ENCODE data around the gene DPP6. TPM values are rescaled to one million over a fixed set of nuclear protein-coding genes. Genes with fewer than 3 reads are reported as not detected.

The DPP6 gene
- total RNA-seq, 1 donor from 2014 or later: not detected

DNA sequence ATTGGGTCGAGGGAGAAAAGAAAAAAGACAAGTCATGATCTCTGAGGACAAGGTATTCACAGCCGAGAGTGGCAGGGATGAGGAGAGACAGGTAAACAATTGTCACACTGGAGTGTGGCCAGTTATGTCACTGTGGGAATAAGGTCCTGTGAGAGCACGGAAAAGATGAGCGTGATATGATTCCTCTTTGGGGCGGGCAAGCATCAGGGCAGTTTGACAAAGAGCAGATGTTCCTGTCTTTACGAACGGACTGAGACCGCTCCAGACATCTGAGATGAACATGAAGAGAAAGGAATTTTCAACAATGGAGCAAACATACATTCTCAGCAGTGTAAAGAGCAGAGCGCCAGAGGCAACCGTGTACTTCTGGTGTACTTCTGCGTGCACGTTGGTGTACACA, 278.1 kb downstream of the DPP6 start:
- no peak for DNase-seq (ENCODE audit: extremely low read depth, low read depth, low spot score)

- no peak for DNase-seq (ENCODE audit: extremely low read depth, low read depth, low spot score)
Observed at GRCh38 chr7:154332811-154333580, 280.8 kb downstream of the DPP6 start.

GRCh38 chr7:154336295-154336694, 284.1 kb downstream of the DPP6 start:
- no peak for DNase-seq (ENCODE audit: extremely low read depth, low read depth, low spot score)

- no peak for DNase-seq (ENCODE audit: extremely low read depth, low read depth, low spot score)
Observed at GRCh38 chr7:154338701-154339506, 286.7 kb downstream of the DPP6 start.

GRCh38 chr7:154342971-154343633, 290.9 kb downstream of the DPP6 start:
- DNase-seq (ENCODE audit: extremely low read depth, low read depth, low spot score): no peak

DNA sequence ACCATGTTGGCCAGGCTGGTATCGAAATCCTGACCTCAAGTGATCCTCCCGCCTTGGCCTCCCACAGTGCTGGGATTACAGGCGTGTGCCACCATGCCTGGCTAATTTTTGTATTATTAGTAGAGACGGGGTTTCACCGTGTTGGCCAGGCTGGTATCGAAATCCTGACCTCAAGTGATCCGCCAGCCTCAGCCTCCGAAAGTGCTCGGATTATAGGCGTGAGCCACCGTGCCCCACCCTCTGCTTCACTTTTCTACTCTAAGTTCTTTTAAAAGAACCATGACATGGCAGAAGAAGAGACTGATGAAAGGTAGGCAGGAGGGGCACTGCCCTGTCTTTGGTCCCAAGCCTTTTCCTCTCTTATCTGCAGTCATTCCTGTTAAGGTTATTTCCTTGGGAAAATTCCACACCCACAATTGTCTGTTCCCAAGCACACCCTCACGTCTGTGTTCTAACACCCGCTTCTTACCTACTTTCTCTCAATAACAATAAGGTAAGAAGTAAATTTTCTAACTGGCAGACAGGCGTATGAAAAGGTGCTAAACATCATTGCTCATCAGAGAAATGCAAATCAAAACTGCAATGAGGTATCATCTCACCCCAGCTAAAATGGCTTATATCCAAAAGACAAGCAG, 291.7 kb downstream of the DPP6 start:
- DNase-seq (ENCODE audit: extremely low read depth, low read depth, low spot score): no peak

DNA sequence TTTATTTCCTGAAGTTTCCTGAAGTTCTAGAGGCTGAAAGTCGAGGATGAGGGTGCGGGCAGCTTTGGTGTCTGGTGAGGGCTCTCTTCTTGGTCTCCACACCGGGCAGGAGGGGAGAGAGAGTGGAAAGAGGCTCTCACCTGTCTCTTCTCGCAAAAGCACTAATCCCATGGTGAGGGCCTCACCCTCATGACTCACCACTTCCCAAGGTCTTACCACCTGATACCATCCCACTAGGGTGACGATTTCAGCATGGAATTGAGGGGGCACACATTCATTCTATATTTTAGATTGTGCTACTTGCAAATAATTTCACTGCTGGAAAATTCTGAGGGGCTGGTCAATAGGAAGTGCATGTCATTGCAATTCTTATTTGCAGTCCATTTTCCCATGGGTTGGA, 292.9 kb downstream of the DPP6 start:
- no peak for DNase-seq (ENCODE audit: extremely low read depth, low read depth, low spot score)

- no peak for DNase-seq (ENCODE audit: extremely low read depth, low read depth, low spot score)
Observed at GRCh38 chr7:154347700-154348266, 295.6 kb downstream of the DPP6 start.

- DNase-seq (ENCODE audit: extremely low read depth, low read depth, low spot score): no peak
Observed at GRCh38 chr7:154350892-154351291, 298.7 kb downstream of the DPP6 start.

GRCh38 chr7:154353355-154353767, 301.2 kb downstream of the DPP6 start:
- no peak for DNase-seq (ENCODE audit: extremely low read depth, low read depth, low spot score)

GRCh38 chr7:154364170-154364569, 312.0 kb downstream of the DPP6 start:
- no peak for DNase-seq (ENCODE audit: extremely low read depth, low read depth, low spot score)

DNA sequence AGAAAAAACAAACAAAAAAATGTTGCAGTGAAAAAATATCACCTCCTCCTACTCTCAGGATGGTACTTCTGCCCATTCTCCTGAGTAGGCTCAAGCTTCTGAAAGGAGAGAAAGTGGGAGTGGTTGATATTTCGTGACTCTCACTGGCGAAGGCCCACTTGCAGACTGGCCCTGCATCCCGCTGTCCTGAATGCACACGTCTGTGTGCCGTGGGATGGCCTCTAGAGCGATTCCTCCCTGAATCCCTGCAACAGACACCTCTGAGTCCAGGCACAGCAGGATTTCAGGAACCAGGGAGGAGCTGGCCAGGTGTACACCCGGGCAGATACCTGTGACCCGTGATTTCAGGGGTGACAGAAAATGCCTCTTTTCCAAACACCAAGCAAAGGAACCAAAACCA, 319.2 kb downstream of the DPP6 start:
- no peak for DNase-seq (ENCODE audit: extremely low read depth, low read depth, low spot score)

DNA sequence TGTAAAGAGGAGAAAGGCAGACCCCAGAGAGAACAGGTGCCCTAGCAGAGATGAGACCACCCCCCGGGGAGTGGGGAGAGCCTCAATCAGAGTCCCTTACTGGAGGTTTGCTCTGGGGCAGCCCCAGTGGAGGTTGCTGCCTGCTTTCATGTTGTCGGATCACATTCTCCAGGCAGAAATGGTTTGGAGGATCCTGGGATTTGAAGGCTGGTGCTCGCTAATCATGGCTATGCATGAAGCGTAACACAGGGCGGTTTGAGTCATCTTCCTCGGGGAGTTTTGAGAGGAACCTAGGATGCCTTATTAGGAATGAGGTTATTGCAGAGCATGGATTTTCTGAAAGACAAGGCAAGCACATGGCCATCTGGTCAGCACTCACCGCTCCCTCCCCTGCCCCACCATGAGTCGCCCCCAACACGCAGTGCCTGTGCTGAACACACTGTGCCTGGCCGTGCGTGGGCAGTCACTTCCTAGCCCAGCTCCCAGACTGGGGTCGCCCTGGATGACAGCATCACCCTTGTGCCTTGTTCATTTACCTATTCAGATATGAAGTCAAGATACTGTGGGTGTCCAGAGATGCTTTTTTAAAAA, 319.9 kb downstream of the DPP6 start:
- DNase-seq (ENCODE audit: extremely low read depth, low read depth, low spot score): no peak

- no peak for DNase-seq (ENCODE audit: extremely low read depth, low read depth, low spot score)
Observed at GRCh38 chr7:154373956-154374355, 321.8 kb downstream of the DPP6 start.

DNA sequence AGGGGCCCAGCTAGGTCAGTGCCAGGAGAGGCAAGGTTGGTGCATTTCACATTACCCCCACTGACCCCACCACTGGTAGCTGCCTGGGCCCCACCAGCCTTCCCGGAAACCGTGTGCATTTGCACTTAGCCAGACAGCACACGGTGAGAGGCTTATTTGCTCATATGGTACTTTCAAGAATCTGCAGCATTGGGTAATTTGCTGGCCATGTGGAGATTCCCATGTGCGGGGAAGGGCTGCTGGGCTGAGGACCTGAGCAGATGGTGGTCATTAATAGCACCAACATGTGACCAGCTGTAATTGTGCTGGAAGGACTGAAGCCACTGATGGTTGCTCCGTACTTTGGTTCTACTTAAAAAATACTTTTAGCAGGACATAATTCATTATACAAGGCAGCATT, 323.8 kb downstream of the DPP6 start:
- DNase-seq (ENCODE audit: extremely low read depth, low read depth, low spot score): no peak

DNA sequence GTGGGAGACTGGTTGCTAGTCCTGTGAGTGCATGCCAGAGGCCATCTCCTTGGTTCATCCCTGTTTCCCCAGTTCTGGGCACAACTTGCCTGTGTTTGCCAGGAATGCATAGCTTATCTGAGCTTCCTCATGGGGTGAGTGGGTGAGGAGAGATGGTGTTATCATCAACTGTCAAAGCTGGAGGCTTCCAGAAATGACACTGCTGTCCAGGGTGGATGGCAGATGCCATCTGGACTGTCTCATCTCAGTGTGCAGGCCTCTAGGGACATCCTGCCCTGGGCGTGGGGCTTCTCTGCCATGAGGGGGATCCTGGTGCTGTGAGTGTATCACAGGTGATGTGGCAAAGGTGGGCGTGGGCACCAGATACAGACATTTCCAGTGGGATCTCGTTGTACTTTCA, 328.6 kb downstream of the DPP6 start:
- no peak for DNase-seq (ENCODE audit: extremely low read depth, low read depth, low spot score)

GRCh38 chr7:154383045-154383444, 330.8 kb downstream of the DPP6 start:
- DNase-seq (ENCODE audit: extremely low read depth, low read depth, low spot score): no peak

DNA sequence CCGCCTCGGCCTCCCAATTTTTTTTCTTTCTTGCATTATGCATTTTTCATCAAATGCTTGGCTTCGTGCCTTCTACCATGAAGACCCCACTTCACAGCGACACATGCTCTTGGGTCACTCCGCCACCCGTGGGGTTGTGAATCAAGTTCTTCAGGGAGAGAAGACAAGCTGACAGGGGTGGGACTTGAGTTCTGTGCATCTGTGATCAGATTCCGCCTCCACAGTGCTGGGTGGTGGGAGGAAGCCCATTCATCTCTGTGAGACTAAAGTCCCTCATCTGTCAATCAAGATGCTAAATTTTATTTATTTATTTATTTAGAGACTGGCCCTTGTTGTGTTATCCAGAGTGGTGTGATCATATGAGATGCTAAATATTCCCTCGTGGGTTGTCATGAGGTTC, 333.0 kb downstream of the DPP6 start:
- no peak for DNase-seq (ENCODE audit: extremely low read depth, low read depth, low spot score)

DNA sequence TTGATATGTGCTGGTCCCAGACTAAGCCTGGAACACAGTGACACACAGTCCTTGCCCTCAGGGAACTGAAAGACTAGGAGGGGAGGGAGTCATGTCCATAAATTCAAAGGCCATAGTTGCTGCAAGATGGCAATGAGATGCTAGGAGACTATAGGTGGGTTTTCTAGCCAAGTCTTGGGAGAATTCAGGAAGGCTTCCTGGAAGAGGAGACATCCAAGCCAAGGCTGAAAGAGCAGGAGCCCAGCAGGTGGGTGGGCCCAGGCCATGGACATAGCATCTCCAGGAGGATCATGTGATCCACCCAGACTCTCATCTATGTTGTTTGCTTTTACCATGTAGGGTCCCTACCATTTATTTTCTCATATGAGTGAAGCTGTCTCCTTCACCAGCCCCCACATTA, 335.1 kb downstream of the DPP6 start:
- no peak for DNase-seq (ENCODE audit: extremely low read depth, low read depth, low spot score)

GRCh38 chr7:154388412-154388811, 336.2 kb downstream of the DPP6 start:
- no peak for DNase-seq (ENCODE audit: extremely low read depth, low read depth, low spot score)
